GM18508 (cell line): ENCODE data around the gene HOXA7.

ENCODE experiments used
- ATAC-seq: cut with Tn5 transposase; IDR thresholded peaks from one replicate; pipeline ENCODE4 v1.9.1; 2021; ENCODE audit warnings: moderate number of reproducible peaks; ENCODE audit not compliant: insufficient read depth, unreplicated experiment

The HOXA7 gene

GRCh38 chr7:27156508-27156898 is at the start of gene HOXA7:
Gene HOXA7 (minus strand): TSS chr7:27156675. CDS start chr7:27156545, 130 bp downstream.
- no peak for ATAC-seq

- ATAC-seq = no peak
Observed at GRCh38 chr7:27205325-27206280, 49.1 kb upstream of the HOXA7 start.

DNA sequence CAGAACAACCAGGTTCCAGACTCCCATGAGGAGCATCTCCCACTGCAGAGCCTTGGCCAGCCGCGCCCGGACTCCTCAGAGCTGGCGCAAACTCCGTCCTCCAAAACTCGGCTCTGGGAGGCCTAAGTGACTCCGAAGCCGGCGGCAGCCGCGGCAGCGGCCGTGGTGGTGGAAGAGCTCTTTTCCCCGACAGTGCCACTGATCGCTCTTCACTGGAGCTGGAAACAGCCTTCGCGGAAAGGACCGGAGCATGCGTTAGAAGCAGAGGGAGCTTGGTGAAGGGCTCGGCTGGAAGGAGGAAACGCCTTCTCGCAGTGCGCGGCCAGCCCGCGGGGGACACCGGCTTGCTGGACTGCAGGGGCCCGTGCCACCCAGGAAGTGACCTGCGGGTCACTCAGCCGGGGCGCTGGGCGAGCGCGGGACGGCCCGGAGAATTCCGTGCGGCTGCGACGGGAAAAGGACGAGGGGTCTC is 48.4 kb upstream of the HOXA7 start:
- no peak for ATAC-seq

- no peak for ATAC-seq
Observed at GRCh38 chr7:27203964-27204594, 47.6 kb upstream of the HOXA7 start.

DNA sequence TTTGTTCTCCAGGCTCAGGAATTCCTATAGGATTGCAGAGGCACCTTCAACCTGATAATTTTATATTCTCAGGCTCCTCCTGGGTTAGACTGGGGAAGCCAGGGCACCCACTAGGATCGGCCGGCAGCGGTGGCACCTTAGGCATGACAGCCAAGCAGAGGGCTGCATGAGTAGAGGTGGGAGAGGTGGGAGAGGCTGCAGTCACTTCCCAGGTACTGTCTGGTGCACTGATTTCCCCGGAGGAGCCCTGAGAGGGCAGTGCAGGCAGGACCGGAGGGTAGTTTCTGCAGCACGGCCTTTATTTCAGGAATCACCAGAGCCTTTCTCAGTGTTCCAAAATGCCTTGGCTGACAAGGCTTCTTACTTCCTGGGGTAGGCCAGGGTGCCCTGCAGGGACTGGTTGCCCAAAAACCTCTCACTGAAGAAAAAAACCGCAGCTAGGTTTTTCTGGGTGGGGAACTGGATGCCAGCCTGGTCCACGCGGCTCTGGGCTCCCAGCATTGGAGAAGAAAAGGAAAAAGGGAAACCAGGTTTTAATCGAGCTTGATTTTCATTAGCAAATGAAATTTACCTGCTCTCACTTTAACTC is 47.0 kb upstream of the HOXA7 start:
- ATAC-seq = no peak

GRCh38 chr7:27202862-27203134 is 46.3 kb upstream of the HOXA7 start:
- ATAC-seq = no peak

DNA sequence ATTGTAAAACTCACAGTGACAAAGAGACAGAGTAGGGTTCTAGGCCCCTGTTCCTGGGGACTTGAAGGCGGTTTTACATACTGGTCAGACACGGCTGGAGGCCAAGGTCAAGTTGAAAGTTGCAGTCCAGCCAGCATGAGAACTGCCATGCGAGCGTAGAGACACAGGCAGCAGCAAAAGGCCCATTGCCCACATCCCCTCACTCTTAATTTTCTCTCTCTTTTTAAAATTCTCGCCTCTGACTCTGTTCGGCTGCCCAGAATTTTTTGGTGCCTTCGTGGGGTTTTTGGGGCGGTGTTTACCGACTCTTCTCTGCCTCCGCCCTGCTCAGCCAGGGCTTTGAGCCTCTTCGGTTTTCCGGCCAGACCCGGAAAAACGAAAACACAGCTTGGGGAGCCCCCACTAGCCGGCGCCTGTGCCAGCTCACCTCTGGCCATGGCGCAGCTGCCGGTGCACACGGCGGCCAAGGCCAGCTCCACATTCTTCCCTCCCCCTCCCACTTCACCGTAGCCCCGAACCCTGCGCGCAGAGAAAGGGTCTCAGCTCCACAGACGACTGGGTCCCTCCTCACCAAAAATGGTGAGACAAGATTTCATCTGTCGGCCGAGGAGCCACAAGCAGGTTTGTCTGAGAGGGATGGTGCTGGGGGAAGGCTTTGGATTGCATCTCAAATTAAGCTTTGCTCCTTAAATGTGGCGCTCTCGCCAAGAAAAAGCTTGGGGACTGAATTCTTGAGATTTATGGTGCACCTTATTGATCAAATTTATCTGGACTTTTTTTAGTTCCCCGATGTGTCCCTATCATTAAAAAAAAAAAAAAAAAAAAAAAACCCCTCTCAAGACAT is 45.8 kb upstream of the HOXA7 start:
- ATAC-seq = no peak

- ATAC-seq = no peak
Observed at GRCh38 chr7:27201580-27202017, 45.1 kb upstream of the HOXA7 start.

DNA sequence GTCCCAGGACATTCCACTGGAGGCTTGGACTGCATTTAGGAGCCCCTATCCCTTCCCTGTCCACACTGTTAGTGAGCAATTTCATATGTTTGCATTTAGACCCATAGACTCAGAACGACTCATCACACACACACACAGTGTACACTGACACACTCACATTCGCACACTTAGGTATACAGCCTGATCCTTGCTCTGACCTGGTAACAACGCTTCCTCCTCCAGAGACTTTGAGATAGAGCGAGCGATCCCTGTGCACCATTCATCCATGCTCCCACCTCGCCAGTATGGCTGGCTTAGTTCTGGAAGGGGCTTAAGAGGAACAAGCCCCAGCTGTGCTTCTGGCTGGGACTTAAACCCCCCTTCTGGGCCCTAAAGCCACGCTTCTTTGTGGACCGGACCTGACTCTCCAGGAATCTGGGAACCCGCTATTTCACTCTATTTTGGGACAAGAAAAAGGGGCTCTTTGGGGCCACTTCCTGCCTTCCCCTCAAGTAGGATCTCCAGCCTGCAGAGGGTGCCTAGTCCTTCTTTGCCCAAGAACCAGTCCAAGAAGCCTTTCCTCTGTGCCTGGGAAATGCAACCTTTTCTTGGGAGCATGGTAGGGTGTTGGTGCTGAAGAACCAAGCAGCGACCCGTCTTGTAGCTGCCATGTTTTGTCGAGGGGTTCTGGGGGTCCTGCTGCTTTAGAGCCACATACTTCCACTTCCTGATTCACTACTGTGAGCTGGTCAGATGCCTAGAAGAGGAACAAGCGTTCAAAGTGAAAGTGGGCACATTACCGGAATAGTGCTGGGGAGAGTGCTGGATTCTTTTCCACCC is 44.5 kb upstream of the HOXA7 start:
- ATAC-seq = no peak

DNA sequence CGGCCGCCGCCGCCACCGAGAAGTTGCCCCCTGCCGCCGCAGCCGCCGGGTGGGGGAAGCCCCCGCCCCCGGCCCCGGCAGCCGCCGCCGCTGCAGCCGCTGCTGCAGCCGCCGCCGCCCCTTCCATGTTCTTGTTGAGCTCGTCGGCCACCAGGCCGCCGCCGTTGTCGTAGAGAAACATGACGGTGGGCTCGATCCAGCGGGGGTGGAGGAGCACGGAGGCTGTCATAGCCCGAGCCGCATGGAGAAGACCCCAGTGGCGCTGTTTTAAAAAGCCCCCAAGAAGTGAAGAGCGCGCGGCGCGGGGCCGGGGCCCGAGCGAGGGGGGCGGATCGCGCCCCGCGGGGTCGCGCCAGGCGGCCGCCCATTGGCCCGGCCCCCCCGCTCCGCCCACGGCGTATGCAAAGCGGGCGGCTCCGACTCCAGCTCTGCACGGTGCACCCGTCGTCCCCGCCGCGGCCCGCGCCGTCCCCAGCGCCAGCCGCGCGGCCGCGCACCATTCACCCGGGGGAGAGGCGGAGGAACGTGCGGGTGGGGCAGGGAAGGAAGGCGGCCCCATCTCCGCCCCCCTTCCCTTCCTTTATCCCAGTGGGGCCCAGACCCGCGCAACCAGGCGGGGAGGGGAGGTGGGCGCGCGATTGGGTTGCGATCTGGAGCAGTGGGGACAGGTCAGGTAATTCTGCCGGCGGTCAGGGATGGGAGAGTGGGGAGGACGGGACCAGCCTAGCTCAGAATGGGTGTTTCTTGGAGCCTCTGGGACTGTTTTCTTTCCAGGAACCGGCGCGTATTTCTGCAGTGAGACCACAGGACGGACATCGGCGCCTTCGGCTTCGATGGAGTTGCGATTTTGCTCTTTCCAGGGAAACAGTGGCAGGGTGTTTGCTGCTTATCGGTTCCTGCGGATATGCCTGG is 43.6 kb upstream of the HOXA7 start, which contains the start of gene HOXA13:
TSS of gene HOXA13 (minus strand) at position 243 of the 912 bp plus-strand sequence. CDS start at position 229, 14 bp downstream.
- ATAC-seq = no peak

DNA sequence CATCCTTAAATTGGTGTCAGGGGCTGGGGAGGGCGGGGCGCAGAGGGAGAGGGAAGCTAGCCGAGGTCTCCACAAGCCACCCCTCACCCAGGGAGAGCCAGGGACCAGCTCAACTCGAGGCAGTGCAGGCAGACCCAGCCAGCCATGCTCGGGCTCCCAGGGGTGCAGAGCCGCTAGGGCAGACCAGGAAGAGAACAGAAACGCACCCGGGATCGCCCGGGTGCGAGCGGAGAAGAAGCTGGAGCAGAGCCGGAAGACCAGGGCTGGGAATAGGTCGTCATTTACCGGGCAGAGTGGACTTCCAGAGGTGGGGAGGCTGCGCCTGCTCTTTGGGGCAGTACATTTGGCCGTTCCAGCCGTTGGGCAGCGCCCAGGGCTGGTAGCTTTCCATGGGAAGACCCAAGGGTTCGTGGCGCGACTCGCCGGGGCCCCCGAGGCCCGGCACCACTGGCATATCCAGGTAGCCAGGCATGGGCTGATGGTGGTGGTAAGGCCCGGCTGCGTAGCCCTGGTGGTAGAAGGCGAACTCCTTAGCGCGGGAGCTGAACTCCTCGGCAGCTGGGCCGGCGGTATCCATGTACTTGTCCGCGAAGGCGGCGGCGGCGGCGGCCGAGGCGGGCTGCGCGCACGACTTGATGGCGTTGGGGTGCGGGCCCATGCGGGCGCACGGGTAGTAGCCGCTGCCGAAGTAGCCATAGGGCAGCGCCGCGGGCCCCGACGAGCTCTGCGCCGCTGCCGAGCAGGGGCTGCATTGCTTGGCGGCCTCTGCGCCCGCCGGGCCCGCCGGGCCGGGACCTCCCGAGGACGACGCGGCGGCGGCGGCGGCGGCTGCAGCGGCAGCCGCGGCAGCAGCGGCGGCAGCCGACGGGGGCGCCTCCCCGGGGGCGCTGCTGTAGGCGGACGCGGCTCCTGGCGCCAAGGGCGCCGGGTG is 42.7 kb upstream of the HOXA7 start:
- ATAC-seq = no peak

- ATAC-seq = no peak
Observed at GRCh38 chr7:27198138-27198841, 41.8 kb upstream of the HOXA7 start.

DNA sequence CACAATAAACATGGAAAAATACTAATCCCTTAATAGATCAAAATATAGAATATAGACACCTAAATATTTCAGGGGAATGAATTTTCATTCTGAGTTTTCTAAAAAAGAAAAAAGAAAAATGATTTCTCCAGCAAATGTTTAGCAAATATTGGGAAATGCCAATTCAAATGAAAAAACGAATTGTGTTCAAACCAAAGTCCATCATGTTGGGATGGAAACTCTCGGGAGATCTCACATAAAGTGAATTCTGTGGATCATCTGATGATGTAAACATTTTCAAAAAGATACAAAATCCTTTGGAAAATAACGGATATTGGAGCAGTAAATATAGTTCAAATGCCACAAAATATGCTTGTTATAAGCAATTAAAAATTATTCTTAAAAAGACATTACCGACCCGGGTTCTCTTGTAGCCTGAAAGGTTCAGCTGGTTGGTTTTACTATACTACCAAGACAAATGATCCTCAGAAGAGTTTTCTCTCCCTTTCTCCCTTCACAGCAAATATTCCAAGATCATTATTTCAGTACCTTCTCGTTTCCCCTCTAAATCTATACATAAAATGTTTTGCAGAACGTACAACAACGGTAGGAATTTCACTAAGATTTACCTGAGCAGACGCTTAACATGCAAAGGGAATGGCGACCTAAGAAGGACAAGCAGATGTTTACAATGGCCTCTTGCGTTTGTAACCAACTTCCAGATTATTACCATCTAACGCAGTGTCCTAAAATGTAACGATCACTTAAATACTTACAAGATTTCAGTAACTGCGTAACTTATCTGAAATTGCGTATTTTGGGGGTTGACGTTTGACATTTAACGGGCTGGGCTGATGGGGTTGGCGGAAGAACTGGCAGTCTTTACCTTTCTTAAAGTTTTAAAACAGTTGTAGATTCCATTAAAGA is 40.9 kb upstream of the HOXA7 start:
- no peak for ATAC-seq

DNA sequence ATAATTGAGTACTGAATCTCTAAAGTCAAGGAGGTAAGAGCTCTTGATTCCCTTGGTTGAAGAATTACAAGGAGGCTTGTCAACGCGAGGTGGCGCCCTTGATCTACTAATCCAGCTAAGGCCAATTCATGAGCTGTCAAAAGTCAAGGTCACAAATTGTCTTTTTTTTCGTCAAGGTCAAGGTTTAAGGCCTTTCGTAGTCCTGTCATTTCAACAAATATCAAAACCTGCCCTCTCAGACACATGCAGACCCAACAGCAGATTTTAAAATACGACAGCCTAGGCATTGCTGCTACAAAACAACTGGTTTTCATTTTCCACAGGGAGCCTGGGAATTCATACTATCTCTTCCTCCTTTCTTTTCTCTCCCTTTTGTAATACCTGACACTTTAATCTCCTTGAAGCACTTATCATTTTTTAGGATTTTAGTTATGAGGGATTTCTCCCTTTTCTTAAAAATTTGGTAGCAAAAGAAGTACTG is 39.9 kb upstream of the HOXA7 start:
- no peak for ATAC-seq

DNA sequence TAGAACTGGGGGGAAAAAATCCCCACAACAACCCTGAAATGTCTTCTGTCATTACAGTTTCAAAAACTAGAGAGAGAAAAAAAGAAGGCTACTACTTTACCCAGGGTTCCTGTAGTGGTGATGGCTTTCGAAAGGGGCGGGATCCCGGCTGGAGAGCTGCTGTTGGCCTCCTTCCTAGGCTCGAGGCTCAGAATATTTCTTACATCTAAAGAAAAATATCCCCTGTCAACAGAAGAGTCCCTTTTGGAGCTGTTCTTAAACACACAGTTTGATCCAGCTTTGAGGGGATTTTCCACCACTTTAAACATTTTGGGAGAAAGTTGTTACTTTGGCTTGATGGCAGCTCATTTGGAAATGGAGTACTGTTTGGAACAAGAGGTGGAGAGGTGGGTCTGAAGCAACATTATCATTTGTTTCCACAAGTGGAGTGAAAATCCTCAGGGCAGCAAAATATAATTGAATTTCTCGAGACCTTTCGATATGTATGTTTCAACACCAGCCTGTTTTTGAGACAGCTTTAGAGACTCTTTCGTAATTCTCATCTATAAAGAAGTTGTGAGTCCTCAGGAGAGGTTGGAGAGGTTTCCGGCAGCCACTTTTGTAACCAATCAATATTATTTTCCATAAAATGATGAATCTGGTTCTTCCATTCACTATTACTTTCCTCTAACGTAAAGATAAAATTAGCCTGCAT is 38.4 kb upstream of the HOXA7 start:
- no peak for ATAC-seq
